ENCODE results near the gene SLC12A5.

Gene SLC12A5

DNA sequence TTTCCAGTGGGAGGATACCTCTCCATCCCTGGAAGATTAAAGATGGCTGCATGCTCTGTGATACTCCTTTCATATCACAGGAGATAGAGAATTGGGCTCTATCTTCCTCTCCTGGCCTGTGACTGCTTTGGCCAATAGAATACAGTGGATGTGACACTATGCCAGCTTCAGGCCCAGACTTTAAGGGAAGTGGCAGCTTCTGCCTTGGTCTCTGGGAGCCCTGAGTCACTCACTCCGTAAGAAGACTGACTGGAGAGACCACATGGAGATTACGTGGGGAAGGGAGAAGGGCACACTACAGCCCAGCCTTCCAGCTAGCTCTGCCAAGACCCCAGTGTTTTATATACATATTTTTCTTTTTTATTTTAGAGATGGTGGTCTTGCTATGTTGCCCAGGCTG, 30.7 kb upstream of the SLC12A5 start:
- Histone ChIP-seq H3K4me1 (ENCODE audit: control insufficient read depth in 1 of 2, insufficient read depth in 1 of 2, low read depth in 1 of 2, low read length in 1 of 2) (peaks cover 95 to 99% of the 10 kb centered on the region in 2 experiments), H3K9me3 (no peaks in the 10 kb centered on the region), H3K36me3 (no peaks in the 10 kb centered on the region), H3K4me3 (ENCODE audit: low read depth in 1 of 2, low read length in 1 of 2) (peak overlapping the region; percentile 24 to 62), H3K27me3 (no peaks in the 10 kb centered on the region), H3K27ac (peak overlapping the region; percentile 97)
- TF ChIP-seq, protein P1, sequence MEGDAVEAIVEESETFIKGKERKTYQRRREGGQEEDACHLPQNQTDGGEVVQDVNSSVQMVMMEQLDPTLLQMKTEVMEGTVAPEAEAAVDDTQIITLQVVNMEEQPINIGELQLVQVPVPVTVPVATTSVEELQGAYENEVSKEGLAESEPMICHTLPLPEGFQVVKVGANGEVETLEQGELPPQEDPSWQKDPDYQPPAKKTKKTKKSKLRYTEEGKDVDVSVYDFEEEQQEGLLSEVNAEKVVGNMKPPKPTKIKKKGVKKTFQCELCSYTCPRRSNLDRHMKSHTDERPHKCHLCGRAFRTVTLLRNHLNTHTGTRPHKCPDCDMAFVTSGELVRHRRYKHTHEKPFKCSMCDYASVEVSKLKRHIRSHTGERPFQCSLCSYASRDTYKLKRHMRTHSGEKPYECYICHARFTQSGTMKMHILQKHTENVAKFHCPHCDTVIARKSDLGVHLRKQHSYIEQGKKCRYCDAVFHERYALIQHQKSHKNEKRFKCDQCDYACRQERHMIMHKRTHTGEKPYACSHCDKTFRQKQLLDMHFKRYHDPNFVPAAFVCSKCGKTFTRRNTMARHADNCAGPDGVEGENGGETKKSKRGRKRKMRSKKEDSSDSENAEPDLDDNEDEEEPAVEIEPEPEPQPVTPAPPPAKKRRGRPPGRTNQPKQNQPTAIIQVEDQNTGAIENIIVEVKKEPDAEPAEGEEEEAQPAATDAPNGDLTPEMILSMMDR (IDR thresholded peaks at IDR 0.05) = no peak

DNA sequence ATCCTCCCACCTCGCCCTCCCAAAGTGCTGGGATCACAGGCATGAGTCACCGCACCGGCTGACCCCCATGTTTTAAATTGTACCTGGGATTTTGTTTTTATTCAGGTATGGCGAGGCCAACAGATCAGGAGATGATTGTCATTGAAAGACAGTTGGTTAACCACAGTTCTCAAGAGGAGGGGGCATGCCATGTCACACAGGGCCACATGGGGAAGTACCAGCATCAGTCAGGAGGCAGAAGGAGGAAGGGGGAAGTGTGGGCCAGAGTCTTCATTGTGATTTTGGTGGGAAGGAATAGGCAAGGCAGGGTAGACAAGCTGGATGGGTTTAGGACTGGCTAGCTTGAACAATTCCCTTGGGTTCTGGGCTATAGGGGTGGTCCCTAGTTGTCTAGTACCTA, 30.3 kb upstream of the SLC12A5 start:
- H3K9me3 ChIP-seq = no peaks in the 10 kb centered on the region
- H3K4me1 ChIP-seq (ENCODE audit: control insufficient read depth in 1 of 2, insufficient read depth in 1 of 2, low read depth in 1 of 2, low read length in 1 of 2) = peaks cover 95 to 99% of the 10 kb centered on the region in 2 experiments
- TF ChIP-seq, protein P1 (IDR thresholded peaks at IDR 0.05) = peak; percentile 69
- no peaks in the 10 kb centered on the region for H3K36me3 ChIP-seq
- H3K4me3 ChIP-seq (ENCODE audit: low read depth in 1 of 2, low read length in 1 of 2) = peak overlapping the region; percentile 24 to 62
- H3K27ac ChIP-seq = peak overlapping the region; percentile 97
- H3K27me3 ChIP-seq = no peaks in the 10 kb centered on the region

DNA sequence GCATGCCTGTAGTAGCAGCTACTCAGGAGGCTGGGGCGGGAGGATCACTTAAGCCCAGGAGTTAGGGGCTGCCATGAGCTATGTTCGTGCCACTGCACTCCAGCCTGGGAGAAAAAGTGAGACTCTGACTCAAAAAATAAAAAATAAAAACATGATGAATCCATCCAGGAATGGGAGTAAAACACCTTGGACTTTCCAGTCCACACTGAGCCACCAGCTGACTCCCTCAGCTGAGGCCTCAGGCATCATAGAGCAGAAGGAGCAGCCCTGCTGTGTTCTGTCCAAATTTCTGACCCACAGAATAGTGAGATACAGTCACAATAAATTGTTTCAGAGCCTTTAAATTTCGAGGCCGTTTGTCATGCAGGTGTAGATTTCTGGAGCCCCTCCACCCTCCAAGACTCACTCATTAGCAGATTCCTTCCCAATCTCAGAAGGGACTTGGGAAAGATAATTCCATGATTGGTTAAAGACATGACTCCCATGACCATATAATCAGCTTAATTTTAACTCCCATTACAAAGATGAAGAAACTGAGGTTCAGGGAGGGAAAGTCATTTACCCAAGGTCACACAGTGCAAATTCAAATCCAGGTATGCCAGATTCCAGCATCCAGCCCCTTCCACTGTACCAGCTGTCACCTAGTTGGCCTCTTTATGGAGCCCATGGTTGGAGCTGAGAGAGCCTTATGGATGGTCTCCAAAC, 29.3 kb upstream of the SLC12A5 start:
- Histone ChIP-seq H3K27ac (peak overlapping the region; percentile 97), H3K36me3 (no peaks in the 10 kb centered on the region), H3K27me3 (no peaks in the 10 kb centered on the region), H3K4me3 (ENCODE audit: low read depth in 1 of 2, low read length in 1 of 2) (peak overlapping the region in 1 of 2 experiments; percentile 62), H3K9me3 (no peaks in the 10 kb centered on the region), H3K4me1 (ENCODE audit: control insufficient read depth in 1 of 2, insufficient read depth in 1 of 2, low read depth in 1 of 2, low read length in 1 of 2) (peaks cover 95 to 100% of the 10 kb centered on the region in 2 experiments)
- TF ChIP-seq, protein P1 (IDR thresholded peaks at IDR 0.05) = no peak

DNA sequence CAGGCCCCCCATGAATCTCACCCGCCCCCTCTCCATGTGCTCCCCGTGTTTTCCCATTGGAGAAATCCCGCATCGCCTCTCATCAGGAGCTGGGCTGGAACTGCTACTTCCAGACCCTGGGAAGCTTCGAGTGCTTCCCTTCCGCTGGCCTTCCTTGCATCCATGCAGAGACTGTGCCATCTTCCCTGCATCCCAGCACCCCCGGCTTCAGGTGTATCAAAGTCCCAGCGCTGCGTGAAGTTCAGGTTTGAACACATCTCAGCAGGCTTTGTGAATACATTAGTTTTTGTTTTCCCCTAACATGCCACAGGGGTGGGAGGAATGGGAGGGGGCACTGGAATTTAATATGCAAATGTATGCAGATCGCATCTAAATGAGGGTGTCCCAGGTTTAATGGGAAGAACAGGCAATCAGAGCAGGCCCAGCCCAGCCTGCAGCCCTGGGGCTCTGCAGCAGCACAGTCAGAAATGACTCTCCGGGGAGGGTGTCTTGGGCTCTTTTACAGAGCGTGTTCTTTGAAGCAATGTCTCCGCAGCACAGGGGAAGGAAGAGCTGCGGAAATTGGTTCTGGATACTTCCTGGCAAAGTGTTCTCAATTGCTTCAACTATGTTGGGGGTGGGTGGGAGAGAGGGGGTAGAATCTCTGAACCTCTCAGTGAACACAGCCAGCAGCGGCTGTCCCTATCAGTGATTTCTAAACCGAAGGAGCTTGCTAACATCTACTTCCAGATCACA, 28.6 kb upstream of the SLC12A5 start:
- Histone ChIP-seq H3K4me3 (ENCODE audit: low read depth in 1 of 2, low read length in 1 of 2) (peak overlapping the region; percentile 33 to 62), H3K27me3 (no peaks in the 10 kb centered on the region), H3K4me1 (ENCODE audit: control insufficient read depth in 1 of 2, insufficient read depth in 1 of 2, low read depth in 1 of 2, low read length in 1 of 2) (peaks cover 95 to 99% of the 10 kb centered on the region in 2 experiments), H3K9me3 (no peaks in the 10 kb centered on the region), H3K27ac (peak overlapping the region; percentile 97), H3K36me3 (no peaks in the 10 kb centered on the region)
- TF ChIP-seq, protein P1 (IDR thresholded peaks at IDR 0.05) = no peak

DNA sequence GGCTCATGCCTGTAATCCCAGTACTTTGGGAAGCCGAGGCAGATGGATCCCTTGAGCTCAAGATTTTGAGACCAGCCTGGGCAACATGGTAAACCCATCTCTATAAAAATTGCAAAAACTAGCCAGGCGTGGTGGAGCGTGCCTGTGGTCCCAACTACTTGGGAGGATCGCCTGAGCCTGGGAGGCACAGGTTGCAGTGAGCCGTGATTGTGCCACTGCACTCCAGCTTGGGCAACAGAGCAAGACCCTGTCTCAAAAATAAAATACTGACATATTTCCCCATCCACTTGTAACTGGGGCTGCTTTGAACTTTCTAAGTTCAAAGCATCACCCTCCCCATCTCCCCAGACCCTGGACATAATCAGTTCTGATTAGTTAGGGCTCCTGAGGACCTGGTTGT, 27.5 kb upstream of the SLC12A5 start:
- H3K36me3 ChIP-seq = no peaks in the 10 kb centered on the region
- peak overlapping the region; percentile 33 to 62 for H3K4me3 ChIP-seq (ENCODE audit: low read depth in 1 of 2, low read length in 1 of 2)
- TF ChIP-seq, protein P1 (IDR thresholded peaks at IDR 0.05) = no peak
- no peaks in the 10 kb centered on the region for H3K9me3 ChIP-seq
- H3K4me1 ChIP-seq (ENCODE audit: control insufficient read depth in 1 of 2, insufficient read depth in 1 of 2, low read depth in 1 of 2, low read length in 1 of 2) = peaks cover 99% of the 10 kb centered on the region in 2 experiments
- H3K27ac ChIP-seq = peak overlapping the region; percentile 97
- no peaks in the 10 kb centered on the region for H3K27me3 ChIP-seq

All from neutrophil (primary cell).